Measurements from ENCODE around the gene LIMK1. TPM values are rescaled to one million over a fixed set of nuclear protein-coding genes. Genes with fewer than 3 reads are reported as not detected.

Gene LIMK1
- 14.4 TPM for total RNA-seq
- polyA plus RNA-seq: 1 to 10 TPM; 1.7 to 3.1 (median 2.5) TPM

DNA sequence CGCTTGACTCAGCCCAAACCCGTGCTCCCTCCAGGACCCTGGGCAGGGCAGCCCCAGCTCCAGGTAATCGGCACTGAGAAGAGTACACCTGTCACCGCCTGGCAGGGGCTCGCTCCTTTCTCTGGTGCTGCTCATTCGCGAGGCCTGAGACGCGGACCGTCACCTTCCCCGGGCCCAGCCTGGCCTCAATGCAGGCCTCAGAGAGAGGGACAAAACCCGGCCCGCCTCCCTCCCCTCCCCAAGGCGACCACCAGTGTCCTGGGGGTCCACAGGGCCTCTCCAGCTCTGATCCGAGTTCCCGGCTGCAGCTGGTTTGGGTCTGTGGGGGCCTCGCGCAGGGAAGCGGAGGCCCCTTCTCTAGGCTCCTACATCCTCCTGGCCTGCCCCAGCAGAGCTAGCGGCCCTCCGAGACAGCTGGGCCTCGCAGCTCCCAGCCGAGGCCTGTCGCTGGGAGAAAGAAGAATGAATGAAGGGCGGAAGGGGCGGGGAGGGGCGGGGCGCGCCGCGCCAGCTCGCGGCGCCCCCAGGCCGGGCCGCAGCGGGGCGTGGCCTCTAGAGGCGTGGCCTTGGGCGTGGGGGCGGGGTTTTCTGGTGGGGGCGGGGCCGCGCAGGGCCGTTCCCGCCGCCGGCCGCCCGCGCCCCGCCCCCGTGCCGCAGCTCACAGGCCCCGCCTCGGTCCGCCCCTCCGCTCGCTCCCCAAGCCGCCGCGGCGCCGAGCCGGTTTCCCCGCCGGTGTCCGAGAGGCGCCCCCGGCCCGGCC lies at the start of gene LIMK1:
Gene LIMK1, plus strand, starts transcription at position 688 of the 760 bp plus-strand sequence. CDS start 187 bp downstream, outside the sequence.
- Mint-ChIP-seq H3K4me3 (peak within 1 kb of the TSS; percentile 82 to 86 (median 84)), H3K4me1 (peaks cover 0 to 21% (median 0%) of the 10 kb centered on the region in 4 donors), H3K36me3 (no peaks in the 10 kb centered on the region), H3K27me3 (no peaks in the 10 kb centered on the region), H3K27ac (peak within 1 kb of the TSS in 2 of 3 donors; percentile 52 to 90), H3K9me3 (peaks cover 0 to 2% (median 0%) of the 10 kb centered on the region in 7 donors)
- no peak within 1 kb of the TSS for H3K4me3 ChIP-seq (ENCODE audit: low read depth, low read length)
- H3K27ac ChIP-seq (ENCODE audit: insufficient read depth, low read length, poor library complexity, severe bottlenecking): no peak within 1 kb of the TSS
- H3K4me1 ChIP-seq (ENCODE audit: control insufficient read depth, insufficient read depth, low read length, poor library complexity, severe bottlenecking): peaks cover 20% of the 10 kb centered on the region
- H3K9me3 ChIP-seq (ENCODE audit: control insufficient read depth in 2 of 2, low read length in 2 of 2): no peaks in the 10 kb centered on the region
- H3K27me3 ChIP-seq (ENCODE audit: control insufficient read depth, insufficient read depth, low read length): no peaks in the 10 kb centered on the region
- no peaks in the 10 kb centered on the region for H3K36me3 ChIP-seq (ENCODE audit: control insufficient read depth, insufficient read depth, low read length)
- peak; percentile 77 to 82 (median 80) for DNase-seq
- peak; percentile 91 to 94 for ATAC-seq (ENCODE audit: low read depth in 2 of 2)

DNA sequence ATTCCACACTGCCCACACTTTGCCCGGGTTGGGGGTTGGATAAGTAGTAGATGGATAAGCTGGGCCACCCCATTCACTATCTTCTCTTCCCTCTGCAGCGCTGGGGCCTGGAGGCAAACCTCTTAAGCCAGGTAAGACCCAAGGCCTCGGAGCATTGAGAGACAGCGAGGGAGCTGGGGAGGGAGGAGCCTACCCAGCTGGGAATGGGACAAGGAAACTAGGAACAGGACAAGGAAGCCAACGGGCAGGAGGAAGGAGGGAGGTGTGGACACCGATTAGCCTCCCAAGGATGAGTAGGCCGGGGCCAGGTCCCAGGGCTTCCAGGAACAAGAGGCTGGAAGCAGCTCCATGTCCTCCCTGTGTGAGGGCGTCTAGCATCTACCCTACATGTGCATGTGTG lies 46.0 kb upstream of the LIMK1 start:
- no peak for DNase-seq
- Mint-ChIP-seq H3K4me3 (no peak overlapping the region), H3K27me3 (peaks cover 5% of the 10 kb centered on the region), H3K27ac (no peak overlapping the region), H3K36me3 (no peaks in the 10 kb centered on the region), H3K9me3 (no peaks in the 10 kb centered on the region), H3K4me1 (no peaks in the 10 kb centered on the region)
- no peaks in the 10 kb centered on the region for H3K4me1 ChIP-seq (ENCODE audit: control insufficient read depth, insufficient read depth, low read length, poor library complexity, severe bottlenecking)
- ATAC-seq (ENCODE audit: low read depth in 2 of 2): no peak
- no peaks in the 10 kb centered on the region for H3K36me3 ChIP-seq (ENCODE audit: control insufficient read depth, insufficient read depth, low read length)
- no peak overlapping the region for H3K4me3 ChIP-seq (ENCODE audit: low read depth, low read length)
- H3K9me3 ChIP-seq (ENCODE audit: control insufficient read depth in 2 of 2, low read length in 2 of 2): no peaks in the 10 kb centered on the region
- no peaks in the 10 kb centered on the region for H3K27me3 ChIP-seq (ENCODE audit: control insufficient read depth, insufficient read depth, low read length)
- H3K27ac ChIP-seq (ENCODE audit: insufficient read depth, low read length, poor library complexity, severe bottlenecking): no peak overlapping the region

DNA sequence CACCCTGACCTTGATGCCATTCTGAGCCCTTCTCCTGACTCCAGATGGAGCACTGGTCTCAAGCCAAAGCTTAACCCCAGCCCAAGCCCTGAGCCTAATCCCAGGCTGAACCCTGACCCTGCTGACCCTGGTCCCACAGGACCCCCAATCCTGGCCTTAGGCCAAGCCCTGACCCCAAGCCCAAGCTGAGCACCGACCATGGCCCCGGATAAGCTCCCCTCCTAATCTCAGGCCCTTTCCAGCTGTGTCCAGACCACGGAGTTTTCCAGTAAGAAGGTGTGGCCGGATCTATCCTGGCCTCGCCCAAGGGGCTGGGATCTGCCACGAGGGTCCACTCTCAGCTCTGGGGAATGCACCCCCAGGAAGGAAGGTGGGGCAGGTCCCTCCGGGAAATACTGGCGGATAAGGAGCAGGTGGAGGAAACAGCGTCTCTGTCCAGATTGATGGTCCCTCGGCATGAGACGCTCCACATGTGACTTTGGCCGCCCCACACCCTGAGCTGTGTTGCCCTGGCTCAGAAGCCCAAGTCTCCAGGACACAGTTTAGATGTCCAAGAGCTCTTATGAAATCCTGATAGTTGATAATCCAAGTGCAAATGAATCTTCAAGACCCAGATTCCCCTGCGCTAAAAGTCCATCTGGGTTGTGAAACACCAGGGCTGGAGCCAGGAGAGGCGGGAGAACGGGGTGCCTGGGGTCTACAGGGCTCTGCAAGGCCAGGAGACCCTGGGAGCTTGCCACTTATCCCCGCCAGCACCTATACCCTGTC lies 45.2 kb upstream of the LIMK1 start:
- Mint-ChIP-seq H3K4me1 (no peaks in the 10 kb centered on the region), H3K9me3 (no peaks in the 10 kb centered on the region)

DNA sequence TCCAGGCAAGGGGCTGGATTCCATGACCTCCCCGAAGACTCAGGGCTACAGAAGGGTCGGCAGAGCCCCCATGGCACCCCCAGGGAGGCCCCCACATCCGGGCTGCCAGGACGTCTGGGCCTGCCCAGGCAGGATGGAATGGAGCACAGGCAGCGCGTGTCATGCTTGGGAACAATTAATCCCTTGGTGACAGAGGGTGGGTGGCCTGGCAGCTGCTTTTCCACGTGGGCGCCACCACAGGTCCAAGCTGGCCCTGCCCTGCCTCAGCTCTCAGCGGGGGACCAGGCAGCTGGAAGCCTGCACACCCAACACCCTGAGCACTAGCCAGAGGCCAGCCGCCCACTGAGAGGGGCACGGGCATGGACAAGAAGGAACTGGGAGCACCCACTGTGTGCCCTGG lies 44.3 kb upstream of the LIMK1 start:
- DNase-seq (no peak), ATAC-seq (ENCODE audit: low read depth in 2 of 2) (no peak)
- H3K27ac Mint-ChIP-seq: no peak overlapping the region
- Histone ChIP-seq H3K9me3 (ENCODE audit: control insufficient read depth in 2 of 2, low read length in 2 of 2) (no peaks in the 10 kb centered on the region), H3K27ac (ENCODE audit: insufficient read depth, low read length, poor library complexity, severe bottlenecking) (no peak overlapping the region), H3K36me3 (ENCODE audit: control insufficient read depth, insufficient read depth, low read length) (no peaks in the 10 kb centered on the region), H3K27me3 (ENCODE audit: control insufficient read depth, insufficient read depth, low read length) (no peaks in the 10 kb centered on the region), H3K4me3 (ENCODE audit: low read depth, low read length) (no peak overlapping the region), H3K4me1 (ENCODE audit: control insufficient read depth, insufficient read depth, low read length, poor library complexity, severe bottlenecking) (no peaks in the 10 kb centered on the region)
- no peaks in the 10 kb centered on the region for H3K9me3 Mint-ChIP-seq
- no peaks in the 10 kb centered on the region for H3K36me3 Mint-ChIP-seq
- no peak overlapping the region for H3K4me3 Mint-ChIP-seq
- peaks cover 6% of the 10 kb centered on the region for H3K27me3 Mint-ChIP-seq
- no peaks in the 10 kb centered on the region for H3K4me1 Mint-ChIP-seq

More for the DNA sequence above, 45.2 kb upstream of the LIMK1 start:
- Mint-ChIP-seq H3K27me3 (peaks cover 2% of the 10 kb centered on the region), H3K4me3 (no peak overlapping the region), H3K36me3 (no peaks in the 10 kb centered on the region), H3K27ac (no peak overlapping the region)
- no peaks in the 10 kb centered on the region for H3K4me1 ChIP-seq (ENCODE audit: control insufficient read depth, insufficient read depth, low read length, poor library complexity, severe bottlenecking)
- DNase-seq: no peak
- ATAC-seq (ENCODE audit: low read depth in 2 of 2): no peak
- no peaks in the 10 kb centered on the region for H3K36me3 ChIP-seq (ENCODE audit: control insufficient read depth, insufficient read depth, low read length)
- no peak overlapping the region for H3K4me3 ChIP-seq (ENCODE audit: low read depth, low read length)
- no peak overlapping the region for H3K27ac ChIP-seq (ENCODE audit: insufficient read depth, low read length, poor library complexity, severe bottlenecking)
- no peaks in the 10 kb centered on the region for H3K27me3 ChIP-seq (ENCODE audit: control insufficient read depth, insufficient read depth, low read length)
- H3K9me3 ChIP-seq (ENCODE audit: control insufficient read depth in 2 of 2, low read length in 2 of 2): no peaks in the 10 kb centered on the region

DNA sequence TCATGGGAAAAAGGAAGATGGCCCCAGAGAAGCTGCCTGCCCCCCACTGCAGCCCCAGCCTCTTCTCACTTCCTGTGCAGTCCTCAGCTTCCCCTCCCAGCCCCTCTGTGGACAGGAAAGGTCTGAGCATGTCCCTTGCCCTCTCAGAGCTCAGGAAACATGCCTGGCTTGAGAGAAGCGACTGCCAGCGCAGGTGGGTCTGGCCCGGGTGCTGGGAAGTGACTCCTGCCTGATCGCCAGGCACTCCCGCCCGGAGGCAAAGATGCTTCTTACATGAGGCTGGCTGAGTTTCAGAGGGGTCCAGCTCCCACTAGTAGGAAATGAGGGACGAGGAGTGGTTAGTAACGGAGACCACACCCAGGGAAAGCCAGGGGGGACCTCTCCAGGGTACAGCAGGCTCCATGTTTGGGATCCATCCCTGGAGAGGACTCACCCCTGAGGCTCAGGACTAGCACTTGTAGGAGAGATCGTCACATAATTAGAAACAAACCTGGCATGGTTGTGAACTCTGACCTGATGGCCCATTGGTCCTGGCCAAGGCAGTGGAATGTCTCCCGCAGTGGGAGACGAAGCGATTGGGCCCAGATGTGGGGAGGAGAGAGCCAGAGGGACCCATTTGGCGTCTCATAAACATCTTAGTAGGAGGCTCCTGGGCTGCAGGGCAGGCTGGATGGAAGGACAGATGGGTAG lies 43.4 kb upstream of the LIMK1 start:
- H3K36me3 ChIP-seq (ENCODE audit: control insufficient read depth, insufficient read depth, low read length): no peaks in the 10 kb centered on the region
- no peaks in the 10 kb centered on the region for H3K9me3 Mint-ChIP-seq
- no peaks in the 10 kb centered on the region for H3K27me3 ChIP-seq (ENCODE audit: control insufficient read depth, insufficient read depth, low read length)
- no peak overlapping the region for H3K4me3 ChIP-seq (ENCODE audit: low read depth, low read length)
- H3K4me1 Mint-ChIP-seq: no peaks in the 10 kb centered on the region
- H3K27ac ChIP-seq (ENCODE audit: insufficient read depth, low read length, poor library complexity, severe bottlenecking): no peak overlapping the region
- H3K9me3 ChIP-seq (ENCODE audit: control insufficient read depth in 2 of 2, low read length in 2 of 2): no peaks in the 10 kb centered on the region
- ATAC-seq (ENCODE audit: low read depth in 2 of 2) (no peak), DNase-seq (no peak)
- H3K27me3 Mint-ChIP-seq: peaks cover 6% of the 10 kb centered on the region
- H3K4me3 Mint-ChIP-seq: no peak overlapping the region
- H3K36me3 Mint-ChIP-seq: no peaks in the 10 kb centered on the region
- H3K27ac Mint-ChIP-seq: no peak overlapping the region
- no peaks in the 10 kb centered on the region for H3K4me1 ChIP-seq (ENCODE audit: control insufficient read depth, insufficient read depth, low read length, poor library complexity, severe bottlenecking)

DNA sequence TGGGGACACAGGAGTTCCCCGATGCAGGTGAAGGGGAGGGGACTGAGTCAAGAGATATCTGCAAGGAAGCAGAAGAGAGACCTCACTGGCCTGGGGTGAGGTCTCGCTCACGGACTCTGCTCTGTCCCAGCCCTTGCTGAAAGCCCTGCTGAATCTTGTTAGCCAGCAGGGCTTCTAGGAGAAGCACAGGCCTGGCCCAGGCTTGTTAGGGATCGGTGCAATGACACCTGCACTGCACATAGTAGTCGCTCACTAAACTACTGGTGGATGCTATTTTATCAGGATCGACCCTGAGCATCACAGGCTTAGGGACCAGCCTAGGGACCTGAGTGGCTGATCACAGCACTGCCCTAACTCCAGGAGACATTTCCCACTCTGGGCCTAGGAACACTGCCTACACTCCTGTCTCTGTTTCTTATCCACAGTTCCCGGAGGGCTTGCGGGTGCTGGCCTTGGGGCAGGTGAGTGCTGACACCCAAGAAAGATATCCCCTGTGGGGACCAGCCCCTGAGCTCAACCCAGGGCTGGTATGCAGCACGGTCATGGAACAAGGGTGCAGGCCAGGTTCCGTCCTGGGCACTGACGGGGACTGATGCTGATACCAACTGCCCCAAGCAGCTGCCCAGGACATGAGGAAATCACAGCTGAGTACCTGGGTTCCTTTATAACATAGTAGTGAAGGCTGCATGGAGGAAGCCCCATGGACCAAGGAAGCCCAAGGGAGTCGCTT lies 42.6 kb upstream of the LIMK1 start:
- H3K27ac Mint-ChIP-seq: no peak overlapping the region
- H3K4me3 Mint-ChIP-seq: no peak overlapping the region
- no peaks in the 10 kb centered on the region for H3K27me3 ChIP-seq (ENCODE audit: control insufficient read depth, insufficient read depth, low read length)
- no peak overlapping the region for H3K27ac ChIP-seq (ENCODE audit: insufficient read depth, low read length, poor library complexity, severe bottlenecking)
- H3K36me3 Mint-ChIP-seq: no peaks in the 10 kb centered on the region
- H3K9me3 ChIP-seq (ENCODE audit: control insufficient read depth in 2 of 2, low read length in 2 of 2): no peaks in the 10 kb centered on the region
- no peaks in the 10 kb centered on the region for H3K36me3 ChIP-seq (ENCODE audit: control insufficient read depth, insufficient read depth, low read length)
- H3K4me3 ChIP-seq (ENCODE audit: low read depth, low read length): no peak overlapping the region
- peaks cover 6% of the 10 kb centered on the region for H3K27me3 Mint-ChIP-seq
- ATAC-seq (ENCODE audit: low read depth in 2 of 2) (no peak), DNase-seq (no peak)
- H3K4me1 ChIP-seq (ENCODE audit: control insufficient read depth, insufficient read depth, low read length, poor library complexity, severe bottlenecking): no peaks in the 10 kb centered on the region
- H3K4me1 Mint-ChIP-seq: no peaks in the 10 kb centered on the region
- no peaks in the 10 kb centered on the region for H3K9me3 Mint-ChIP-seq

DNA sequence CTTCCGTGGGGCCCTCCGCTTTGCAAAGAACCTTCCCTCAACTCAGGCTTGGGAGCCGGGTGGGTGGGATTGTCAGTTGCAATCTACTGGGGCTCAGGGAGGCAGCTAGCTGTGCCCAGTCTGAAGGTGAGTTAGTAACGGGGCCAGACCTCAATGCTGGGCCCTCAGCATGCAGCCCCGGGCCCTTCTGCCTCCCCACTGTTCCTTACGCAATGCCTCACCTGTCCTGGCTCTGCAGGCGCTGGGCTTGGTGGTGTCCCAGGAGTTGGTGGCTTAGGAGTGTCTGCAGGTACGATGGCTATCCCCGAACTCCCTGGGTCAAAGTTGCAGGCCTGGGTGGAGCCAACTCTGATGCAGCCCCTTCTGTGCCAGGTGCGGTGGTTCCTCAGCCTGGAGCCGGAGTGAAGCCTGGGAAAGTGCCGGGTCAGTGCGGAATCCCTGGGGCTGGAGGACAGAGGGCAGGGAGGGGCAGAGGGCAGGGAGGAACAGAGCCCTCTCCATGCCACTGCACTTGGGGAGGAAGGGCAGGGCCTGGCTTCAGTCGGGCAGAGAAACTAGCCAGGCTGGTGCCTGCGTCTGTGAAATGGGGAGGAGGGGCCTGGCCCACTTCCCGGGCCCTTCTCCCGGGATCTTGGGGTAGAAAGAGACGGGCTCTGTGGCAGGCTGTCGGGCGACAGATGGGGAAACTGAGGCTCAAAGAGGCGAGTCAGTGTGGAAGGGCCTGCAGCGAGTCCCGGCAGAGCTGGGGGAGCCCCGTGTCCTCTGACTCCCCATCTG lies 40.7 kb upstream of the LIMK1 start:
- Mint-ChIP-seq H3K4me1 (no peaks in the 10 kb centered on the region), H3K4me3 (no peak overlapping the region), H3K9me3 (no peaks in the 10 kb centered on the region), H3K27me3 (peaks cover 6% of the 10 kb centered on the region), H3K36me3 (no peaks in the 10 kb centered on the region), H3K27ac (no peak overlapping the region)
- no peaks in the 10 kb centered on the region for H3K36me3 ChIP-seq (ENCODE audit: control insufficient read depth, insufficient read depth, low read length)
- no peaks in the 10 kb centered on the region for H3K9me3 ChIP-seq (ENCODE audit: control insufficient read depth in 2 of 2, low read length in 2 of 2)
- no peak for DNase-seq
- H3K4me1 ChIP-seq (ENCODE audit: control insufficient read depth, insufficient read depth, low read length, poor library complexity, severe bottlenecking): no peaks in the 10 kb centered on the region
- no peak overlapping the region for H3K4me3 ChIP-seq (ENCODE audit: low read depth, low read length)
- H3K27me3 ChIP-seq (ENCODE audit: control insufficient read depth, insufficient read depth, low read length): no peaks in the 10 kb centered on the region
- H3K27ac ChIP-seq (ENCODE audit: insufficient read depth, low read length, poor library complexity, severe bottlenecking): no peak overlapping the region
- ATAC-seq (ENCODE audit: low read depth in 2 of 2): no peak
